HepG2 (cell line): Measurements from ENCODE around the gene CISH. TPM values are rescaled to one million over a fixed set of nuclear protein-coding genes. Genes with fewer than 3 reads are reported as not detected.

Source experiments
- ATAC-seq: fragments of 200-7000 bp; cut with Tn5 transposase; 3 replicates; pipeline ENCODE4 v1.9.1; 2020; ENCODE audit warnings: mild to moderate bottlenecking, moderate library complexity
- BruUV-seq: library from RNA; stranded (reverse); fragments of 400-500 nt; replicated peaks from 2 replicates; lab custom pipeline; 2021; lab: Mats Ljungman, UMichigan
- CTCF ChIA-PET: fragments of 300-600 bp; formaldehyde crosslinking; extraction: SDS; loops from one replicate; lab custom pipeline; 2021; ENCODE audit warnings: low total read pairs, inconsistent platforms, low intra/inter-chr PET ratio; lab: Yijun Ruan, JAX
- POLR2A ChIA-PET: fragments of 350-600 bp; sonication (Branson Sonifier 250); formaldehyde crosslinking; loops from one replicate; lab custom pipeline; 2020; ENCODE audit warnings: antibody characterized with exemption, inconsistent platforms; lab: Yijun Ruan, JAX
- DNase-seq: peaks from one replicate; pipeline ENCODE4 v3.0.0-alpha.2; 2015; ENCODE audit warnings: low spot score
- FAIRE-seq: peaks from 3 replicates; lab custom pipeline; 2011; peaks lifted over from hg19 to GRCh38; lab: Jason Lieb, UNC
- H2AFZ ChIP-seq: one replicate; pipeline ENCODE4 v1.6.1; 2011; ENCODE audit warnings: low read length, inconsistent platforms
- H3K27ac ChIP-seq: fragments of 300-600 bp; 3 replicates; pipeline ENCODE4 v1.8.0; 2011; ENCODE audit warnings: mixed run types, mild to moderate bottlenecking, mixed read lengths, low read length, inconsistent platforms; ENCODE audit not compliant: insufficient read depth; ENCODE audit errors: extremely low read length
- H3K27me3 ChIP-seq, 2 experiments: fragments of 200-600 bp in 1 of 2; 2 replicates in 1 of 2; 3 replicates in 1 of 2; pipeline versions ENCODE4 v1.6.0 to v1.8.0; 2011; ENCODE audit warnings: low read length in 2 of 2, mild to moderate bottlenecking in 2 of 2, moderate library complexity in 2 of 2, inconsistent platforms in 1 of 2; ENCODE audit not compliant: insufficient read depth in 2 of 2, control insufficient read depth in 1 of 2
- H3K36me3 ChIP-seq, 2 experiments: fragments of 200-600 bp in 1 of 2; replicated peaks in 1 of 2; 2 replicates in 1 of 2; 3 replicates in 1 of 2; pipeline versions ENCODE4 v1.5.1 to v1.8.0; 2011; ENCODE audit warnings: low read length in 2 of 2, inconsistent platforms in 1 of 2; ENCODE audit not compliant: insufficient read depth in 2 of 2, control insufficient read depth in 1 of 2
- H3K4me1 ChIP-seq: 2 replicates; pipeline ENCODE4 v1.5.1; 2012; ENCODE audit warnings: low read length, inconsistent platforms; ENCODE audit not compliant: insufficient read depth
- H3K4me2 ChIP-seq: 2 replicates; pipeline ENCODE4 v1.6.0; 2011; ENCODE audit warnings: low read depth, low read length, inconsistent platforms
- H3K4me3 ChIP-seq, 3 experiments: fragments of 200-600 bp in 1 of 3; sonication (generic), shearing (Covaris generic) in 1 of 3; replicated peaks in 1 of 3; 2 replicates each; pipeline ENCODE4 v1.5.1; 2011 to 2016; ENCODE audit warnings: low read length in 3 of 3, inconsistent platforms in 2 of 3, low read depth in 2 of 3, mild to moderate bottlenecking in 2 of 3, control low read depth in 1 of 3, mixed read lengths in 1 of 3; ENCODE audit not compliant: insufficient read depth in 1 of 3
- H3K79me2 ChIP-seq: one replicate; pipeline ENCODE4 v1.6.1; 2011; ENCODE audit warnings: low read length, inconsistent platforms; ENCODE audit not compliant: insufficient read depth
- H3K9ac ChIP-seq: 2 replicates; pipeline ENCODE4 v1.6.0; 2011; ENCODE audit warnings: mild to moderate bottlenecking, low read depth, low read length, inconsistent platforms; ENCODE audit not compliant: insufficient read depth
- H3K9me3 ChIP-seq: 2 replicates; pipeline ENCODE4 v1.5.1; 2012; ENCODE audit warnings: mild to moderate bottlenecking, low read length
- H4K20me1 ChIP-seq: 2 replicates; pipeline ENCODE4 v1.6.0; 2011; ENCODE audit warnings: inconsistent platforms, mild to moderate bottlenecking, low read length, moderate library complexity; ENCODE audit not compliant: insufficient read depth
- IKZF4 ChIP-seq: sonication (generic); formaldehyde crosslinking; IDR thresholded peaks from 2 replicates; pipeline ENCODE4 v1.5.1; 2020; ENCODE audit warnings: borderline replicate concordance, mild to moderate bottlenecking, low read depth, missing genetic modification reagents; ENCODE audit errors: not compliant biosample characterization
- KLF13 ChIP-seq: sonication (generic); formaldehyde crosslinking; IDR thresholded peaks from 2 replicates; pipeline ENCODE4 v1.4.0; 2020; ENCODE audit warnings: mild to moderate bottlenecking, missing genetic modification reagents
- ONECUT2 ChIP-seq: sonication (generic); formaldehyde crosslinking; IDR thresholded peaks from 2 replicates; pipeline ENCODE4 v1.4.0; 2020; ENCODE audit warnings: missing genetic modification reagents
- ZBTB43 ChIP-seq: sonication (generic); formaldehyde crosslinking; conservative IDR thresholded peaks from 2 replicates; pipeline ENCODE4 v1.4.0; 2020; ENCODE audit warnings: missing genetic modification reagents
- ZMYM4 ChIP-seq: sonication (generic); formaldehyde crosslinking; IDR thresholded peaks from 2 replicates; pipeline ENCODE4 v1.8.1; 2023; ENCODE audit warnings: mild to moderate bottlenecking, missing genetic modification reagents
- WGBS: methylation state at CpG from one replicate; pipeline ENCODE4 v1.1.6; 2017; ENCODE audit warnings: low lambda C conversion rate; 5-methylcytosine and 5-hydroxymethylcytosine counted together
- in situ Hi-C: cut with HindIII; loops from 2 replicates; pipeline ENCODE4 v1.10.0; 2017; ENCODE audit warnings: low pct_unique_long_range_greater_than_20kb; ENCODE audit not compliant: extremely low pct_ligation_motif_present
- intact Hi-C: fragments of 100-400 bp; cut with micrococcal nuclease; formaldehyde crosslinking; loops from one replicate; pipeline ENCODE4 v1.10.0; 2022; ENCODE audit not compliant: unreplicated experiment
- polyA plus RNA-seq, 8 experiments: library from polyadenylated mRNA; depleted of rRNA in 3 of 8; stranded (reverse) in 7 of 8; unstranded in 1 of 8; fragments of >200 nt; fragmentation: Illumina TruSeq in 4 of 8; extraction: Trizol in 4 of 8; gene quantifications; 2 replicates each; pipeline versions ENCODE4 v1.2.1 to v1.2.3, GENCODE V29; 2011 to 2016; ENCODE audit warnings: low read depth in 4 of 8, missing spikeins in 1 of 8, mixed read lengths in 1 of 8; ENCODE audit not compliant: insufficient read depth in 1 of 8
- total RNA-seq, 5 experiments: library from RNA; depleted of rRNA; stranded (reverse); fragments of >200 nt; fragmentation: Illumina TruSeq; extraction: Trizol; gene quantifications; 2 replicates each; pipeline ENCODE4 v1.2.3, GENCODE V29; 2016; ENCODE audit warnings: low read depth in 1 of 5

The CISH gene
- total and polyA plus RNA-seq, 2 of the 13 experiments (the other 11 are each of a cell fraction or from before 2014, with no cell fraction given): 0.91 to 1.5 TPM

GRCh38 chr3:50604628-50605588 lies 6.7 kb downstream of the CISH start:
- H2AFZ ChIP-seq: no peak overlapping the region
- no peak overlapping the region for H3K4me3 ChIP-seq
- no peaks in the 10 kb centered on the region for H3K79me2 ChIP-seq
- no peak for FAIRE-seq
- in situ Hi-C loops: no loop called here
- H3K4me2 ChIP-seq: no peak overlapping the region
- peaks cover 0 to 5% of the 10 kb centered on the region in 2 experiments; a peak in 1 of 5 replicates for H3K36me3 ChIP-seq
- no peaks in the 10 kb centered on the region for H3K9me3 ChIP-seq
- intact Hi-C loops: no loop called here
- H4K20me1 ChIP-seq: no peaks in the 10 kb centered on the region
- H3K27me3 ChIP-seq: no peaks in the 10 kb centered on the region
- WGBS: 93% methylated on average over 13 of the region's 14 CpGs
- no TSS peak for BruUV-seq
- DNase-seq: no peak
- no peak for ATAC-seq
- ChIA-PET POLR2A (interaction anchor here (0.8 to 2.1 kb wide), 2 partner anchors 18 to 36 kb away, joined by 3 to 5 read pairs; partner anchors contain the start of gene HEMK1), CTCF (no interaction called here)
- H3K4me1 ChIP-seq: peaks cover 66% of the 10 kb centered on the region
- no peak for TF ChIP-seq IKZF4 (CRISPR knock-in tag)
- no peak for TF ChIP-seq KLF13
- TF ChIP-seq ZBTB43 (CRISPR knock-in tag): no peak
- no peak for TF ChIP-seq ZMYM4
- no peak for TF ChIP-seq ONECUT2
- no peak overlapping the region for H3K27ac ChIP-seq
- no peak overlapping the region for H3K9ac ChIP-seq
